ENCODE measurements around the gene KCMF1.
"Not testable (repeated sequence)": the region's sequence is repeated elsewhere in the genome, so short reads cannot be mapped to it uniquely, and the experiment has no call there.

KCMF1 gene

DNA sequence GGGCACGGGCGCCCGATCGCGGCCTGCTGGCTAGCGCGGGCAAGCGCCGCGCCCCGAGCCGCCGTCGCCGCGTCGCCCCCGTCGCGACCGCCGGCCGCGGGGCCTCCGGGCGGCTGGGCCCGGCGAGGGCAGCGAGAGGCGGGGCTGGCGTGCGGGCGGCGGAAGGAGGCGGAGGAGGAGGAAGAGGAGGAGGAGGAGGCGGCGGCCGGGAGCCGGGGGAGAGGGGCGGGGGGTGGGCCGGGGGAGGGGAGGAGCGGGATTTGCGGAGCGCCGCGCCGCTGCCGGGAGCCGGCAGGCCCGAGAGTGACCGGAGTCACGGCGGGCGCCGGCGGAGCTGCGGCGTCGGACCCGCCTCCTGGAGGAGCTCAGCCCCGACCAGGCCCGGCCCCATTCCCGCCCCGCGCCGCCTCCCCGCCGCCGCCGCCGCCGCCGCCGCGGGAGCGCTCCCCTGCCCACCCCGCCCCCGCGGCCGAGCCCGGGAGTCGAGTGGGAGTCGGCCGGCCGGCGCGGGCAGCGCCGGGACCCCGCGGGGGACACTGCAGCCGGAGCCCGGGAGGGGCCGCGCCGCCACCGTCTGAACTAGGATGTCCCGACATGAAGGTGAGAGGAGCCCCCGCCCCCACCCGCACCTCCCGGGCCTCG lies at the start of gene KCMF1:
Gene KCMF1, plus strand, starts transcription at position 294 of the 642 bp plus-strand sequence. Its CDS starts 291 bp downstream, at position 585.
- DNase-seq (ENCODE audit: low read depth), result no peak

DNA sequence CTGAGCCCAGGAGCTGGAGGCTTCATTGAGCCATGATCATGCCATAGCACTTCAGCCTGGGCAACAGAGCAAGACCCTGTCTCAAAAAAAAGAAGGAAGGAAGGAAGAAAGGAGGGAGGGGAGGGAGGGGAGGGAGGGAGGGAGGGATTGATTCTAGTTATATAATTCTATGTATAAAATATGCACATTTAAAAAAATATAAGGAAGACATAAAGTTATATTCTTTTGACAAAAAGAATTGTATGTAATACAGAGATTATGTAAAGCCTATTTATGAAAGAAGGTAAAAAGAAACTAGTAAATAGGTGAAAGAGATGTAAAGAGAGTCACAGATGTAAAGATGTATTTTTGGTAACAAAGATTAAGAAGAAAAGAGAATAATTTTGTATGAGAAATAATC lies 48.0 kb upstream of the KCMF1 start:
- no peak for DNase-seq (ENCODE audit: low read depth)

DNA sequence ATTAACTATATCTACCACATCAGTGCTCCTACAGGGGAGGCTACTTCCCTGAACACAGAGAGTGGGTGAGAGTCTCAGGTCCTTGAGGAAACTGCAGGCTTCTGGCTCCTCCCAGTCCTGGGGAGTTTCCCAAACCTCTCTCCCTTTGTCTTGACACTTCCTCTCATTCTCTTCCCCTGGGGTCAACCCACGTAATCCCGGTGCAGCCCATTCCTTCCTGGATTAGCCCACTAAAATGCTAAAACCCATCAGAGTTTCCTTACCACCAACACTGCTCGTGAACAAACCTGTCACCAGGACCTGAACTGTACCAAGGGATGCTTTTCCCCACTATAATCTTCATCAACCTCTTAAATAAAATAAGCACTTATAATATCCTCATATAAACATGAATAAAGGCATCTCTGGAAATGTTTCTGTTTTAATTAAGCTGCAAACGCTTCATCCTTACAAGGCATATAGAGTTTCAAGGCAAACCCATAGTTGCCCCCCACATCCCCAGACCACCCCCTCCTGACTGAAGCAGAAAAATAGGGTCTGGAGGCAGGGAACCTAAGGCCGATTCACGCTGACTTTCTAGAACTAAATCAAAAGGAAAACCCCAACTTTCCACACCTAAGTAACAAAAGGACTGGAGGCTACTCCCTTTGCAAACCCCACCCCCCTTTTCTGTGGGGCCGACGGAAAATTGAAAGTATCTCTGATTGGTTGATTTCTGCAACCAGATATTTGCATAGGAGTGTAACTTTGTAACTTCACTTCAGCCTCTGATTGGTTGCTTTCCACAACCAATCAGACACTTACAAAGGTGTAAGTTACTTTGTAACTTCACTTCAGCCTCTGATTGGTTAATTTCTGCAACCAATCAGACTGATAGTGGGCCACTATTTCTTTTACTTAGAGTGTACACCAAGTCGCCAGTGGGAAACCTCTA lies 46.5 kb upstream of the KCMF1 start:
- DNase-seq (ENCODE audit: low read depth), result no peak

DNA sequence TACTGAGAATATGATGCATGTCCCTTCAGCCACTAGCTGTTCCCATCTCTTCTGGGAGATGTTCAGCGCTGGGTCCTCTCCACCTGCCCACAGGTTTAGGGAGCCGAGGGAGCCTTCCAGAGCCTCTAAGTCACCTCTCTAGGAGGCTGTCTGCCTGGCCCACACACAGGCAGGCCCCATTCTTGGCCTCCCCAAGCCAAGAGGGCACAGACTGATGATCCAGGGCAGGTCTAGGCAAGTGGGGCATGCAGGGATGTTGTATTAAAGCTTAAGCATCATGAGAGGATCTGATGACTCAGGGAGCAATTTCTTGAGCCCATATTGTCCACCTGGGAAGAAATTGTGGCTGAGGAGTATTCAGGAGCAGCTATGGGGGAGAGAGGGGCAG lies 45.6 kb upstream of the KCMF1 start:
- DNase-seq (ENCODE audit: low read depth), result no peak

DNA sequence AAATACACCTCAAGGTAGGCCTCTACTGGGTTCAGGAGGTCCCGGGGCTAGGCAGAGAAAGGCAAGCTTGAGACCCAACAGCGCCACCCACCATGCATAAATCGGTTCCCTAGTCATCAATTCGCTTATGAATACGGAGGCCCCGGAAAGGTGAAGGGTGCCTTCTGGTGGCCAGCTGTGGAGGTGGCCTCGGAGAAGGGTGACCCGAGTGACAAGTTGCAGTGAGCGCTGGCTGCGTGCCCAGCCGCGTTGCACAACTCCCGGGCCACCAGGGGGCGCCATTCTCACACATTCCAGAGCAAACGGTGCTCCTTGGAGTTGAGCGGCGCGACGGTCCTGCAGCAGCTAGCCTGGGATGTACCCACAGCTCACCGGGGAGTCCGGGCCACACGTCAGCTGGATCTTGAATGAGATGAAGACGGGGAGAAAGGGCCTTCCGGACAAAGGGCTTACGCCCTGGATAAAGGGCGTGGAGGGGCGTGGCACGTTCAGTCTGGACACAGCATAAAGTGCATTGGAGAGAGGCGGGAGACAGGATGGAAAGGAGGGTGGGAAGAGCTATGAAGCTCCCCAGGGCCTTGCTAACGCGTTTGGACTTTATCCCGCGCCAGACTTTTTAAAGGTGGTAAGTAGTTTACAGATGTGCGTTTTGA lies 45.1 kb upstream of the KCMF1 start:
- DNase-seq (ENCODE audit: low read depth), result no peak

DNA sequence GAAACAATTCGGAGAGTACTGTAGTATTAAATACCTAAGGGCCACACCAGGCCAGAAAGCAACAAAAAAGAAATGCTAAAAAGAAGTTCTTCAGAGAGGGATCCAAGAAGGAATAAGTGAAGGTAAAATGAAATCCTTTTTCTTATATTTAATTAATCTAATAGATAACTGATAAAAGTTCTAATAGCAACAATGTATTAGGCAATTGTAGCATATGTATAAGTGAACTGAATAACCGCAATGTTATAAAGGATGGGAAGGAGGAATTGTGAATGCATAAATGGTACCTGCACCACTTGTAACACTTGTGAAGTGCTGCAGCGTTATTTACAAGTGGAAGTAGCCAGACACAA lies 43.7 kb upstream of the KCMF1 start:
- no peak for DNase-seq (ENCODE audit: low read depth)

DNA sequence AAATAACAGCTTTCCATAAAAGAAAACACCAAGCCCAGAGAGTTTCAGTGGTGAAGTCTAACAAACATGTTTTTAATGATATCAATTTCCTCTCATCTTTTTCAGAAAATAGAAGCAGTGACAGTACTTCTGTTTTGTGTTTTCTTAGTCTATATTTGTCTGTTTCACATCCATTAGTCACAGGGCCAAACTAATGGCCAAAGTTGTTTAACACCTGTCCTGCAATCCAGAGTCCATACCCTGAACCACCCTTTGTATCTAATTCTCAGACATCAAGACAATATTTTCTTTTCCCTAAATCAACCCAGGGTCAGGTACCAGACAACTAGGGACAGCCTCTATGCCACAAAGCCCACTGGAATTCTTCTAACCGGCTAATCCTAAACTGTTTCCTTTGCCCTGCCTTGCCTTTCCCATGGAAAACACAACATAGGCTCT lies 39.6 kb upstream of the KCMF1 start:
- no peak for DNase-seq (ENCODE audit: low read depth)

DNA sequence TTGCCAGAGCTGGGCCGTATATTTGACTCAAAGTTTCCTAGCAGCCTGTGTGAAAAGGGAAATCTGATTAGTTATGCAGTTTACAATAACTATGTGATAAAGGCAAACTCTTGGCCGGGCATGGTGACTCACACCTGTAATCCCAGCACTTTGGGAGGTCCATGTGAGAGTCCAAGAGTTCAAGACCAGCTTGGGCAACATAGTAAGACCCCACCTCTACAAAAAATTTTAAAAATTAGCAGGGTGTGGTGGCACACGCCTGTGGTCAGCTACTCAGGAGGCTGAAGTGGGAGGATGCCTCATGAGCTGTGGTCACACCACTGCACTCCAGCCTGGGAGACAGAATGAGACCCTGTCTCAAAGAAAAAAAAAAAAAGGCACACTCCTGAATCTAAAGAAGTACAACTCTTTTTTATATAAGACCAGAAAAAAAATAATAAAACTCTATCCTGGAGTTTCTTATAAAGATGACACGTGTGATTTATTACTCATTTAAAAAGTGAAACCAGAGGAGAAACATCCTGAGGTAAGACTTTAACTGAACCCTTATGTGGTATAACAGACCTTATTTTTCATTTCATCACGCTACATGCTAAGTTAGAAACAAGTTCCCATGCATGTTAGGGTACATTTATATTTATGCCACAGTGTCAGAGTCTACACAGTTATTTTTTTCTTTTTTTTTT lies 32.6 kb upstream of the KCMF1 start:
- DNase-seq (ENCODE audit: low read depth), result no peak

DNA sequence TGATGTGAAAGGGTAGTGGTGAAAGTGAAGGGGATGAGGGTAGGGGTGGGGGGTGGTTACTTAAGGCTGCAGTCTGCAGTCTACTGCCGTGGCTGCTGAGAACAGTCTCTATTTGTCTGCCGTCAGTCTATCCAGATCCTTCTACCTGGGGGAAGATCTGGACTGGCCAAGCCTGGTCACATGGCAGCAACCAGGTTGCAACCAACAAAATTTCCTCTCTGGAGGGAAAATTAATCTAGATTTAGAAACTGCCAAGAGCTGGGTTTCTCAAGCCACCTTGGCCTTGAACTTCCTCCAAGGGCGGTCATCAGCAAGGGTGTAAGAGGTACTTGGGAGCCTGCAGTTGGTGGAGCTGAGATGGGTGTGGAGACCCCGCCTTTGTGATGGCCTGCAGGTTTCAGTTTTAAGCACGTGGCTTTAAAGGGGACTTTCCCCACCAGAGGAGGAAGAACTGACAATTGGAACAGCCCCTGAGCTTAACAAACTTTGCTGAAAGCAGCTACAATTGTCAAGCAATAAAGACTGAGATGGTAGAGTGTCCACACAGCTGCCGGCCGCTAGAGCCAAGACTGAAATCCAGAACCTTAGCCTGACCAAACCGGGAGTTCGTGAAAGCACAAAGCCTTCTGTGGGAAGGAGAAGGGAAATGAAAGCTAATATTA lies 31.4 kb upstream of the KCMF1 start:
- DNase-seq (ENCODE audit: low read depth), result no peak

DNA sequence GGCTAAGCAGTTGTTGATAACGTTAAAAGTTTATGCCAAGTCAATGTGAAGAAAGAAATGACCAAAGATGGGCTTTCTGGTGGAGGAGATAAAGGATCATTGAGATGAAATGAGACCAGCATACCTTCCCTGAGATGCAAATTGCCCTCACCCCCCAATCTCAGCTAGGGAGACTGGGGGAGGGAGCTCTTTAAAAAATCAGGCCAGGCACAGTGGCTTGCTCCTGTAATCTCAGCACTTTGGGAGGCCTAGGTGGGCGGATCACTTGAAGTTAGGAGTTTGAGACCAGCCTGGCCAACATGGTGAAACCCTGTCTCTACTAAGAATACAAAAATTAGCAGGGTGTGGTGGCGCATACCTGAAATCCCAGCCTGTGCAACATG lies 30.9 kb upstream of the KCMF1 start:
- DNase-seq (ENCODE audit: low read depth), result no peak

DNA sequence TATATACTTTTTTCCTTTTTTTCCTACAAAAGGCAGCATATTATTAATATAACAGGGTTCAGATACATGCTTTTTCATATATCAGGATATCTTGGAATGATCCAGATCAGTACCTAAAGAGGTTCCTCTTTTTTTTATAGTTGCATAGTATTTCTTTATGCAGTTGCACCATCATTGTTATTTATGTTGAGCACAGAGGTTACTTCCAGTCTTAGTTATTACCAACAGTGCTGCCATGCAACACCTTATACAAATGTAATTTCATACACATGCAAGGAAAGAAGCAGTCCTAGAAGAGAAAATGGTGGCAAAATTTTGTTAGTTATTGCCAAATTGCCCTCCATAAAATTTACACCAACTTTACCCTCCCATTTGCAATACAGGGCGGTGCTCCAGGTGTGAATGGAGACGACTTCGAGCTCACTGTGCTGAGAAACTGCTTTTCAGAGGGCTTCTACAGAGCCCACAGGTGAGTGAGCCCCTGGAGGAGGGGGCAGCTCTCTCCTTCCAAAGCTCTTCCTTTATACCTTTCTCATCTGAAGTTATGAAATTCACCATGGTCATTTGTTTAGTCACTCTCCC lies 30.0 kb upstream of the KCMF1 start:
- no peak for DNase-seq (ENCODE audit: low read depth)

DNA sequence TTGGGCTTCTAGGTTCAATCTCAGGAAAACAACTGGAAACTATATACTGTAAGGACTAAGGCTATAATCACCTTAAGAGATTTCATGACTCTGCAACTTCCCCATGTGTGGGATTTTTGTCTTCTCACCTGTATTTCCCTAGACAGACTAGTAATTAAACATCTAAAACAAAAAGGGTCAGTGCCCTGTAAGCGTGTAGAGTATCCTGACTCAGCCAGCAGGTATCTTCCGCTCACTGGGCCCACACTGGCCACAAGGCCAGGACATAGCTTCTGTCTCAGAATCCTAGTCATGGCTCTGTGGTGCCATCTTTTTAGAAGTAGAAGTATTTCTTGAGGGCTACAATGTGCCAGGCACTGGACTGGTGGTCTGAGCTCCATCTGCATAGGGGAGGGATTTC lies 28.8 kb upstream of the KCMF1 start:
- no peak for DNase-seq (ENCODE audit: low read depth)

DNA sequence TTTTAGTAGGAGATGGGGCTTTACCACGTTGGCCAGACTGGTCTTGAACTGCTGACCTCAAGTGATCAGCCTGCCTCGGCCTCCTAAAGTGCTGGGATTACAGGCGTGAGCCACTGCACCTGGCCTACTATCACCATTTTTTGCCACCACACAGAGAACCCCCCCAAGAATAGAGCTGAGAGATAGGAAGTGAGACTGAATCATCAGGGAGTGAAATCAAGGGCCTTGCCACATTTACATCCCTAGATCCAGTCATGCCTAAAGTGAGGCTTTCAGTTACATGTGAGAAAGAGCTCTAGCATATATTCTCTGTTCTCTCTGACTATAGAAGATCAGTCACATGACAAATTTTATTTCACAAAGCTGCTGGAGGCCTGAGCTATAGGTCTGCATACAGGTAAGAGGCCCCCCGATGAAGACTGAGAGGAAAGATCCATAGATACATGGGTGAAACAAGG lies 28.0 kb upstream of the KCMF1 start:
- DNase-seq (ENCODE audit: low read depth), result no peak

DNA sequence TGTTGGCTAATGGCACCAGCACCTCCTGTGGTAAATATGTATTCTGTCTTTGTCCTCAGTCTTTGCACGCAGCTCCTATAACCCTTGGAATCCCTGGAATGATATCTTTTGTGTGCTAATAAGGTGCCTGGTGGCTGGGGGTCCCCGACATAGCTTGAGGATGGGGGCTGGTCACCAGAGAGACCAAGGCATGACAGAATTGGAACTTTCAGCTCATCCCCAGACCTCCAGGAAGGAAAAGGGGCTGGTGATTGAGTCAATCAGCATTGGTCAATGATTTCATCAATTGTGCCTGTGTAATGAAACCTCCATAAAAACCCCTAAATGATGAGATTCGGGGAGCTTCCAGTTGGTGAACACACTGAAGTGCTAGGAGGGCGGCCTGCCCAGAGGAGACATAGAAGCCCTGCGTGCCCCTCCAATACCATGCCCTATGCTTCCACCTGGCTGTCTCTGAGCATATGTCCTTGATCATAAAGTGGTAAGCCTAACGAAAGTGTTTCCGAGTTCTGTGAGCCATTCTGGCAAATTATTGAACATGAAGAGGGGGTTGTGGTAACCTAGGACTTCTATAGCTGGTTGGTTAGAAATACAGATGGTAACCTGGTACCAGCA lies 26.6 kb upstream of the KCMF1 start:
- no peak for DNase-seq (ENCODE audit: low read depth)

DNA sequence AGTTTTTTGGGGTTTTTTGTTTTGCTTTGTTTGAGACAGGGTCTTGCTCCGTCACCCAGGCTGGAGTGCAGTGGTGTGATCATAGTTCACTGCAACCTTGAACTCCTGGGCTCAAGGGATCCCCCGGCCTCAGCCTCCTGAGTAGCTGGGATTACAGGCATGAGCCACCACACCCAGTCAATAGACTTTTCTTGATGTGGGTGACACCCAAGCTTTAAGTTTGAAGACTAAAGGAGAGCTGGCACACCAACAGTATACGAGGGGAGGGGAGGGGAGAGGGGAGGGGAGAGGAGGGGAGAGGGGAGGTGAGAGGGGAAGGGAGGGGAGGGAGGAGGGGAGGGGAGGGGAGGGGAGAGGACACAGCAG lies 25.1 kb upstream of the KCMF1 start:
- DNase-seq (ENCODE audit: low read depth), result not testable (repeated sequence)

DNA sequence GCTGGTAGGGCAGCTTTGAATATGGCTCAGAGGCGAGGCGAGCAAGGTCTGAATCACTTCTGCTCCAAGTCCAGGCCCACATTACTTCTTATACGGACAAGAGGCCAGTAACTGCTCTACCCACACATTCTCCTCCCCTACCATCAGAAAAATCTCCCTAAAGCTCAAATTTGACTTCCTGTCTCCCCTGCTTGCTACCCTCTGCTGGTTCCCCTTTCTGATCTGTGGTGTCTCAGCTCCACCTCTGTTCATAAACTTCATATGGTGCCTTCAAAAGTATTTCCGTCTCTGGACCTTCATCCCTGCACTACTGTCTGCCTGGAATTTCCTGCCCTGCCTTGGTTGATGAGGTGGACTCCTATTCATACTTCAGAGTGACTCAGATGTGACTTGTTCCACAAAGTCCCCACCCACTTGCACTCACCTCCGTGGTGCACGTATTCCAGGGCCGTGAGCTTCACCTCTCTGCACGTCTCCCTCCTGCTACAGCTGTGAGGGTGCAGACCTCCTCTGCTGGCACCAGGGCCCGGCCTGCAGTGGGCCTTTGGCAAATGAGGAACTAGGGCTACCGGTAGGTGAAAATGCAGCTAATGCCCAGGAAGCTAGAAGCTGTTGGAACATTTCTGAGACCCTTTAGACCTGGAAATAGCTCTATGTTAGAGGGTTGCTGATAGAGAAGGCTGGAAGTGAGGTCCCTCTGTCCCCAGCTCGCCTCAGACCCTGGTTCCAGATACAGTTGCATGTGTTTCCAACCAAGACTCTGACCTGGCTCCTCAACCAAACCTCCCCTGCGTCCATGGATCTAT lies 24.6 kb upstream of the KCMF1 start:
- DNase-seq (ENCODE audit: low read depth), result no peak

DNA sequence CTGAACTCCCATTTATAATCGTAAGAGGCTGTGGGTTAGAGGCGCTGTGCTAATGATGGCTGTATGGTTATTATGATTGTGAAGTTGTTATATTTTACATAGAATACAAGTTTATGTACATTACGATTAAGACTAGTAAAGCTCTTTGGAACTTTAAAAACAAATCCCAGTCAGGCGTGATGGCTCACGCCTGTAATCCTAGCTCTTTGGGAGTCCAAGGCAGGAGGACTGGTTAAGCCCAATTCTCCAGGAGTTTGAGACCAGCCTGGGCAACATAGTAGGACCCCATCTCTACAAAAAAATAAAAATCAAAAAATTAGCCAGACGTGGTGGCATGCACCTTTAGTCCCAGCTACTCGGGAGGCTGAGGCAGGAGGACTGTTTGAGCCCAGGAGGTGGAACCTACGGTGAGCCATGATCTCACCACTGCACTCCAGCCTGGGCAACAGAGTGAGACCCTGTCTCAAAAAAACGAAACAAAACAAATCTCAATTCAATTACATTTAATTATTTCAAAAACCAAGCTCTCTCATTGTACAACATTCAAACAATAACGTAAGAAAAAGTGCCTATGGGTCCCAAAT lies 23.9 kb upstream of the KCMF1 start:
- DNase-seq (ENCODE audit: low read depth), result no peak

DNA sequence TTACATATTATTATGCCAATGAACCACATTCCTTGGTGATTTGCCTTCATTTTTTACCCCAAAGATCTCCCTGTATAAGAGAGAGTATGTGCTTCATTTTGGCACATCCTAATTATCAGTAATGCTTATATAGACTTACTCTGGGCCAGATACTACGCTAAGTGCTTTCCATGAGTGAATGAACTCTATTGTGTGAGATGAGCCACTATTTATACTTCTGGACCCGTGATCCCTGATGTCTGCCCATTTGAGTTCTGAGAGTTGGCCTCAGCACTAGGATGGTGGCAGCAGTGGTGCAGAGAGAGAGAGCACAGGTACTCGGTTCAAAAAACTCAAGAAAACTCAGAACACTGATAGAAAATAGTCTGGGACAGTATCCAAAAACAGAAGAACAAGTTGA lies 17.4 kb upstream of the KCMF1 start:
- no peak for DNase-seq (ENCODE audit: low read depth)

DNA sequence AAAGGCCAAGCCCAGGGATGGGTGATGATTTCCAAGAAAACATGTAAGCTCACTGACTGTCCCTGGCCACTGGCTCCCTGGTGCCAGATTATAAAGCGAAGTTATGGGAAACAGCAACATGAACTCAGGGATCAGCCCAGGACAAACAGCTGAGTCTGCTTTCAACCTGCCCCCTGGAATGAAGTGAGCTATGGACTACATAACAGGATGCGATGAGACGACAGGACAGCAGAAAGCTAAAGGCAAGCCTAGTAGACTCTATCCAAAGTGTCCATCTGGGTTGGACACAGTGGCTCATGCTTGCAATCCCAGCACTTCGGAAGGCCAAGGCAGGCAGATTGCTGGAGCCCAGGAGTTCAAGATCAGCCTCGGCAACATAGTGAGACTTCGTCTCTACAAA lies 16.6 kb upstream of the KCMF1 start:
- DNase-seq (ENCODE audit: low read depth), result no peak
